Kidney (tissue), 14 donors: Measurements from ENCODE around the gene STRN3. TPM values are rescaled to one million over a fixed set of nuclear protein-coding genes. Genes with fewer than 3 reads are reported as not detected.

Source experiments
- DNase-seq, 5 donors: peaks; one replicate each; pipeline ENCODE4 v3.0.0-alpha.2; 2013 to 2020
- FAIRE-seq: peaks from 2 replicates; lab custom pipeline; 2012; peaks lifted over from hg19 to GRCh38; lab: Jason Lieb, UNC
- H3K27ac ChIP-seq, 2 donors: one replicate each; pipeline ENCODE4 v1.7.0; 2013; ENCODE audit warnings: low read depth in 2 of 2, low read length in 2 of 2, inconsistent platforms in 1 of 2
- H3K27me3 ChIP-seq: one replicate; pipeline ENCODE4 v1.7.1; 2013; ENCODE audit warnings: low read length, inconsistent platforms; ENCODE audit not compliant: control insufficient read depth, insufficient read depth
- H3K36me3 ChIP-seq, 3 donors: one replicate each; pipeline versions ENCODE4 v1.7.0 to v1.7.1; 2013; ENCODE audit warnings: low read length in 3 of 3, control low read depth in 1 of 3, inconsistent platforms in 1 of 3; ENCODE audit not compliant: insufficient read depth in 3 of 3, control insufficient read depth in 2 of 3
- H3K4me1 ChIP-seq, 3 donors: one replicate each; pipeline versions ENCODE4 v1.7.0 to v1.7.1; 2013; ENCODE audit warnings: low read length in 3 of 3, inconsistent platforms in 1 of 3, low read depth in 1 of 3; ENCODE audit not compliant: control insufficient read depth in 2 of 3, insufficient read depth in 2 of 3
- H3K4me3 ChIP-seq, 3 donors: one replicate each; pipeline versions ENCODE4 v1.7.0 to v1.8.1; 2013; ENCODE audit warnings: low read length in 3 of 3, control low read depth in 1 of 3, inconsistent platforms in 1 of 3
- H3K9ac ChIP-seq, 3 donors: one replicate each; pipeline versions ENCODE4 v1.7.0 to v1.7.1; 2013; ENCODE audit warnings: low read length in 3 of 3, control low read depth in 1 of 3, inconsistent platforms in 1 of 3
- H3K9me3 ChIP-seq, 3 donors: one replicate each; pipeline versions ENCODE4 v1.7.0 to v1.7.1; 2013; ENCODE audit warnings: low read length in 3 of 3, control low read depth in 1 of 3, inconsistent platforms in 1 of 3; ENCODE audit not compliant: control insufficient read depth in 2 of 3, insufficient read depth in 1 of 3
- intact Hi-C: fragments of 100-400 bp; cut with DNase I; formaldehyde crosslinking; loops from one replicate; pipeline ENCODE4 v1.11.1; 2022
- polyA plus RNA-seq: library from polyadenylated mRNA; stranded (reverse); fragments of 350-450 nt; fragmentation: Illumina TruSeq; extraction: RNeasy Lipid Tissue Mini Kit (QIAGEN cat#74804); gene quantifications from one replicate; pipeline ENCODE4 v1.2.3, GENCODE V29; 2014; ENCODE audit warnings: low read depth, low replicate concordance; ENCODE audit not compliant: insufficient read depth
- total RNA-seq: library from RNA; stranded (reverse); fragmentation: NEBNext Ultra II Directional; extraction: Animal tissue kit (Norgen Biotek cat#: 25700); gene quantifications from one replicate; pipeline ENCODE4 v1.2.1, GENCODE V29; 2021
- TF ChIP-seq, protein P1 (sequence below): IDR thresholded peaks from 3 replicates; pipeline ENCODE4 v1.5.1; 2012; ENCODE audit warnings: mild to moderate bottlenecking, moderate library complexity, borderline replicate concordance; ENCODE audit not compliant: insufficient read depth; ENCODE audit errors: extremely low read depth
- donor health status: control.
- donor health status: control.
- donor health status: control.
- donor health status: control.
- donor health status: control.
- donor health status: DM: yes; HTN: yes; CAD: no.
- donor health status: Normal renal cell carcinoma (clear cell type).

The STRN3 gene
- total and polyA plus RNA-seq, 2 donors from 2014 or later: 10.6 to 52.9 TPM

DNA sequence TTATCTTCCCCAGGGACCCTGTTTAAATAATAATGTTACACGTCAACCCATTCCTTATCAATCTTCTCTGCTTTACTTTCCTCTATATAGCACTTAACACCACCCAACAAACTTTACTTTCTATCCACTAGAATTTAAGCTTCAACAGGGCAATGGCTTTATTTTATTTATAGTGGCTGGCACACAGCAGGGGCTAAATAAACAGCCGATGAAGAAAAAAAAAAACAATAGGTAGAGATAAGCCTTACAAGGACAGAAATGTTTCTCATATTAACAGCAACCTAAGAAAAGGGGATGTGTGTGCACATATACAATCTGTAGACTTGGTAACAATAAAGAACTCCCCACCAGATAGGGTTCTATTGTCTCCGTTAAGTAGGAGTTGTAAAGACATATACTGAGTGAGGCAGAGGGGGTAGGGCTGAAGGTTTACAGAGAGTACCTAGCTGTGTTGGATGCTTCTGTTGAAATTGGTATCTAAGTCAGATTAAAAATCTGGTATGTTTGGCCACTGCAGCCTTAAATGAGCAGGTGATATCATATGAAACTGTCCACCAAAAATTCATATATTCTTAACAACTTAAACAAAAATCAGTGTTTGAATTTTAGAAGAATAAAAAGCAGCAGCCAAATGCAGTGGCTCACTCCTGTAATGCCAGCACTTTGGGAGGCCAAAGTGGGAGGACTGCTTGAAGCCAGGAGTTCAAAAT lies 25.4 kb downstream of the STRN3 start:
- FAIRE-seq: no peak
- peaks cover 0 to 6% (median 0%) of the 10 kb centered on the region in 3 donors for H3K4me1 ChIP-seq
- no peaks in the 10 kb centered on the region for H3K27me3 ChIP-seq
- TF ChIP-seq, protein P1, sequence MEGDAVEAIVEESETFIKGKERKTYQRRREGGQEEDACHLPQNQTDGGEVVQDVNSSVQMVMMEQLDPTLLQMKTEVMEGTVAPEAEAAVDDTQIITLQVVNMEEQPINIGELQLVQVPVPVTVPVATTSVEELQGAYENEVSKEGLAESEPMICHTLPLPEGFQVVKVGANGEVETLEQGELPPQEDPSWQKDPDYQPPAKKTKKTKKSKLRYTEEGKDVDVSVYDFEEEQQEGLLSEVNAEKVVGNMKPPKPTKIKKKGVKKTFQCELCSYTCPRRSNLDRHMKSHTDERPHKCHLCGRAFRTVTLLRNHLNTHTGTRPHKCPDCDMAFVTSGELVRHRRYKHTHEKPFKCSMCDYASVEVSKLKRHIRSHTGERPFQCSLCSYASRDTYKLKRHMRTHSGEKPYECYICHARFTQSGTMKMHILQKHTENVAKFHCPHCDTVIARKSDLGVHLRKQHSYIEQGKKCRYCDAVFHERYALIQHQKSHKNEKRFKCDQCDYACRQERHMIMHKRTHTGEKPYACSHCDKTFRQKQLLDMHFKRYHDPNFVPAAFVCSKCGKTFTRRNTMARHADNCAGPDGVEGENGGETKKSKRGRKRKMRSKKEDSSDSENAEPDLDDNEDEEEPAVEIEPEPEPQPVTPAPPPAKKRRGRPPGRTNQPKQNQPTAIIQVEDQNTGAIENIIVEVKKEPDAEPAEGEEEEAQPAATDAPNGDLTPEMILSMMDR: no peak
- peaks cover 0 to 16% (median 2%) of the 10 kb centered on the region in 3 donors for H3K9me3 ChIP-seq
- no peak overlapping the region for H3K9ac ChIP-seq
- no peak for DNase-seq
- no peak overlapping the region for H3K4me3 ChIP-seq
- intact Hi-C loops: no loop called here
- no peak overlapping the region for H3K27ac ChIP-seq
- H3K36me3 ChIP-seq: peaks cover 0 to 3% (median 2%) of the 10 kb centered on the region in 3 donors

DNA sequence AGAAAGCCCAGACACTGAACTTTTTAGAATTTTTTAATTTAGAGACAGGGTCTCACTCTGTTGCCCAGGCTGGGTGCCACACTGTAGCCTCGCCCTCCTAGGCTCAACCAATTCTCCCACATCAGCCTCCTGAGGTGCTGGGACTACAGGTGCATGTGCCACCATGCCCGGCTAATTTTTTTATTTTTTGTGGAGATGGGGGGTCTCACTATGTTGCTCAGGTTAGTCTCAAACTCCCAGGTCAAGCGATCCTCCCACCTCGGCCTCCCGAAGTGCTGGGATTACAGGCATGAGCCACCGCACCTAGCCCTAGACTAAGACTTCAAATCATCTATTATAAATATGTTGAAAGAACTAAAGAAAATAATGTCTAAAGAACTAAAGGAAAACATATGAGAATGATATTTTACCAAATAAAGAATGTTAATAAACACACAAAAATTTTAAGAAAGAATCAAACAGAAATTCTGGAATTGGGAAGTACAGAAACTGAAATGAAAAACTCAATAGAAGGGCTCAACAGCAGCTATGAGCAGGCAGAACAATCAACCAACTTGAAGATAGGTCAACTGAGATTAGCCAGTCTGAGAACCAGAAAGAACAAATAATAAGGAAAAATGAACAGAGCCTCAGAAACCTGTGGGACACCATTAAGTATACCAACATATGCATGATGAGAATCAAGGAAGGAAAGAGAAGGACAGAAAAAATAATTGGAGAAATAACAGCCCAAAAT lies 27.0 kb downstream of the STRN3 start:
- Histone ChIP-seq H3K9me3 (peaks cover 0 to 16% (median 2%) of the 10 kb centered on the region in 3 donors), H3K4me1 (peaks cover 0 to 13% (median 2%) of the 10 kb centered on the region in 3 donors), H3K27ac (no peak overlapping the region), H3K9ac (no peak overlapping the region), H3K27me3 (no peaks in the 10 kb centered on the region), H3K36me3 (peaks cover 0 to 3% (median 2%) of the 10 kb centered on the region in 3 donors), H3K4me3 (no peak overlapping the region)
- TF ChIP-seq, protein P1: no peak
- intact Hi-C loops: no loop called here
- FAIRE-seq (no peak), DNase-seq (no peak)

DNA sequence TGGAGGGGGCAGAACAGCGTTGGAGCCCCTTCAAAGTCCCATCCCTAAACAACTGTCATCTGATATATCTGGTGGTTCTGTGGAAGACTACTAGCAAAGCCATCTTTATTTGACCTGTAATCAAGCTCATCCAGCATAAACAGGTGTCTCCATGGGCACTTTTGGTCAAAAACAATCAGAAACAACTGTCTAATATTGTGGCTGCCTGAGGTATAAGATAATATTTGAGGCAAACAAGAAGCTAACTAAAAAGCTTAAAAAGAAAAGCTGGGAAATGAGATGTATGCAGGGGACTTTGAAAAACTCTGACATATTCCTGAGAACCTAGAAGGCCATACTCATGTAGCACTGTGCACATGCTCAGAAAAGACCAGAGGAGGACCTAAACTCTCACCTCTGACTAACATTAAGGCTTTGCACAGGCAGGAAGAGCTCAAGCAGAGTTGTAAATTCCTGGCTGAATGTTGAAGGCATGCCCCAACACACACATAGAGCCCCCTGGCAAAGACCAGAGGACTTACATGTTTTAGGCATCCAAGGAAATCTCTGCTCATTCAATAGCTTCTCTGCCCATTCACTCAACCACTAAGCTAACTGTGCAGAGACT lies 28.0 kb downstream of the STRN3 start:
- H3K36me3 ChIP-seq: peaks cover 0 to 3% (median 2%) of the 10 kb centered on the region in 3 donors
- intact Hi-C loops: no loop called here
- no peak overlapping the region for H3K4me3 ChIP-seq
- FAIRE-seq (no peak), DNase-seq (no peak)
- H3K9ac ChIP-seq: no peak overlapping the region
- TF ChIP-seq, protein P1: no peak
- H3K9me3 ChIP-seq: peaks cover 0 to 16% (median 2%) of the 10 kb centered on the region in 3 donors
- H3K4me1 ChIP-seq: peaks cover 0 to 13% (median 2%) of the 10 kb centered on the region in 3 donors
- no peaks in the 10 kb centered on the region for H3K27me3 ChIP-seq
- no peak overlapping the region for H3K27ac ChIP-seq
